Hematopoietic multipotent progenitor cell treated with erythropoietin and hydrocortisone succinate and interleukin-3 and kit ligand, for 17 days (in vitro differentiated cells): ENCODE measurements around the gene AKR1C2.
"Not testable (repeated sequence)": the region's sequence is repeated elsewhere in the genome, so short reads cannot be mapped to it uniquely, and the experiment has no call there.

Experiments used
- DNase-seq: peaks from one replicate; pipeline ENCODE4 v3.0.0-alpha.2; 2015; ENCODE audit warnings: low spot score

AKR1C2 gene

GRCh38 chr10:4988000-4988641 lies 15.5 kb downstream of the AKR1C2 start:
- not testable (repeated sequence) for DNase-seq

- no peak for DNase-seq
Observed at GRCh38 chr10:4984971-4985594, 18.6 kb downstream of the AKR1C2 start.

- no peak for DNase-seq
Observed at GRCh38 chr10:4984223-4984622, 19.4 kb downstream of the AKR1C2 start.

GRCh38 chr10:4983615-4984216 lies 19.9 kb downstream of the AKR1C2 start:
- no peak for DNase-seq

GRCh38 chr10:4982764-4983226 lies 20.9 kb downstream of the AKR1C2 start:
- DNase-seq = no peak

GRCh38 chr10:4981722-4982471 lies 21.8 kb downstream of the AKR1C2 start:
- peak; percentile 57 for DNase-seq

GRCh38 chr10:4980793-4981192 lies 22.9 kb downstream of the AKR1C2 start:
- DNase-seq = no peak

GRCh38 chr10:4978870-4979269 lies 24.8 kb downstream of the AKR1C2 start:
- DNase-seq = no peak

- DNase-seq = no peak
Observed at GRCh38 chr10:4977025-4977424, 26.6 kb downstream of the AKR1C2 start.

- DNase-seq = not testable (repeated sequence)
Observed at GRCh38 chr10:4974400-4974799, 29.3 kb downstream of the AKR1C2 start.

GRCh38 chr10:4973294-4973693 lies 30.4 kb downstream of the AKR1C2 start:
- not testable (repeated sequence) for DNase-seq

- DNase-seq = not testable (repeated sequence)
Observed at GRCh38 chr10:4972369-4973142, 31.1 kb downstream of the AKR1C2 start.

GRCh38 chr10:4970362-4970761 lies 33.3 kb downstream of the AKR1C2 start:
- DNase-seq = not testable (repeated sequence)

GRCh38 chr10:4969289-4969688 lies 34.4 kb downstream of the AKR1C2 start:
- DNase-seq = not testable (repeated sequence)

- not testable (repeated sequence) for DNase-seq
Observed at GRCh38 chr10:4967189-4967588, 36.5 kb downstream of the AKR1C2 start.

- not testable (repeated sequence) for DNase-seq
Observed at GRCh38 chr10:4965763-4966162, 37.9 kb downstream of the AKR1C2 start.

GRCh38 chr10:4963815-4964154 lies 39.9 kb downstream of the AKR1C2 start:
- not testable (repeated sequence) for DNase-seq

GRCh38 chr10:4962876-4963814 lies 40.5 kb downstream of the AKR1C2 start, which contains the start of gene AKR1C1:
TSS of gene AKR1C1 (plus strand) at chr10:4963415. CDS start at chr10:4963445, 30 bp downstream.
- DNase-seq = not testable (repeated sequence)

- DNase-seq = not testable (repeated sequence)
Observed at GRCh38 chr10:4962308-4962707, 41.3 kb downstream of the AKR1C2 start.

- not testable (repeated sequence) for DNase-seq
Observed at GRCh38 chr10:4961558-4961957, 42.1 kb downstream of the AKR1C2 start.
